Renal cortical epithelial cell (primary cell): ENCODE results near the gene SH2D5. TPM values are rescaled to one million over a fixed set of nuclear protein-coding genes. Genes with fewer than 3 reads are reported as not detected.
"Not testable (repeated sequence)": the region's sequence is repeated elsewhere in the genome, so short reads cannot be mapped to it uniquely, and the experiment has no call there.

Source experiments
- DNase-seq: peaks from one replicate; pipeline ENCODE4 v3.0.0-alpha.2; 2011; ENCODE audit warnings: low read depth
- total RNA-seq: library from RNA; depleted of rRNA; stranded (reverse); fragments of >200 nt; gene quantifications from 2 replicates; pipeline ENCODE4 v1.2.3, GENCODE V29; 2014

The SH2D5 gene
- total RNA-seq, 1 donor from 2014 or later: 9.0 TPM

DNA sequence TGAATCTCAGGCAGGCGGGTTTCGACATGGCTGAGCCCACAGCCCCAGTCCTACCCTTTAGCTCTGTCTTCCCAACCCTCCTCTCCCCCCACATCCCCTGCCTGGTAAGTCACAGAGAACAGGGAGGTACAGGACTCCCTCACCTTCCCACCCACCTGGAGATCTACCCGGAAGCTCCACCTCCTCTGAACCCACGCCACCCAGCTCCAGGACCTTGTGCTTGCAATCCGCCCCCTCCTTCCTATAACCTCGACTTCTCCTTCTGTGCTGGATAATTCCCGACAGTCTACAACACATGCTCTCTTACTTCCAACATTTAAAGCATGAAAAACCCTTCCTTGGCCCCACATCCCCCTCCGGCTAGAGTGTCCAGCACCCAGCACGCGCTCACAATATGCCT, 37.0 kb downstream of the SH2D5 start:
- DNase-seq: no peak

DNA sequence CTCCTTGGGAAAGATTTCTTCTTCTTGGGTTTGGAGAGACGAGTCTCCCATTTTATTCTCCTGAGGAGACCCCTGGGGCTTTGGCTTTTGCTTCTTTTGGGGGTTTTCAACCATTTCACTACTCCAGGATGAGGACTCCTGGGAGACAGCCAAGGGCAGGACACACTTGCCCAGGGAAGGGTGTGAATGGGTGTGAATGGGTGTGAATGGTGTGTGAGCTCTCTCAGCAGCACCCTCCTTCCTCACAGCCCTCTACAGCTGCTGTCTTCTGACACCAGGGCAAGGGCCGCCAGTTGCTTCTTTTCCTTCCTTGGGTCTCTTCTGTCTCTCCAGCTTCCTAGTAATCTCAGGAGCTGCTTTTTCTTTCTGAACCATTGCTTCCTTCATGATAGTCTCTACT, 38.9 kb downstream of the SH2D5 start:
- no peak for DNase-seq

DNA sequence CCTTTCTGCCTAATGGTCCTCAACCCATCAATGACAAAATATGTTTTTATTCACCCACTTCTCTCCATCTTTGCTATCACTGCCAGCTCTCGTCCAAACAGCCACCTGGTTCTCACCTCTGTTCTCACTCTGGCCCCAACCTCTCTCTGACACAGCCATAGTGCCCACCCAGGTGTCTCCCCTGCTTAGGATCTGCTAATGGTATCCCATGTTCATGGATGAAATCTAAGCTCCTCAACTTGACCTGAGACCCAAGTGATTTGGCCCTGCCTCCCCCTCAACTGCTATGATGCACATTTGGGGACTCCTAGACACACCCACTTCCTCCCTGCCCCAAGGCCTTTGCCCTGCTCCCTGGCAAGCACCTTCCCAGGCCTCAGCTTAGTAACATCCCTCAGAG, 40.6 kb downstream of the SH2D5 start:
- DNase-seq: no peak

DNA sequence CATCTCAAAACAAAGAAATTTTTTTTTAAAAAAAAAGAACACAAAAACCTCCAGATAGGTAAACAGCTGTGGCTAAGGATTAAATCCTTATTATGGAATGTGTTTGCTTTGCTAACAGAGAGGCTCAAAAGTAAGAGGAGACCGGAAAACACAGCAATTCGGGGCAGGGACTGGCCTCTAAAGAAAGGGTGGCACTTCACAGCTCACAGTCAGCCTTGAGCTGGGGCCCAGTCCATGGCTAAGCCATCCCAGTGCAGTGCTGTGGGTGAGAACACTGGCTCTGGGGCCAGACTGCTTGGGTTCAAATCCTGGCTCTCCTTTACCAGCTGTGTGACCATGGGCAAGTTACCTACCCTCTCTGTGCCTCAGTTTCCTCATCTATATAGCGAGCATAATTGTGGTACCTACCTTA, 42.9 kb downstream of the SH2D5 start:
- no peak for DNase-seq

DNA sequence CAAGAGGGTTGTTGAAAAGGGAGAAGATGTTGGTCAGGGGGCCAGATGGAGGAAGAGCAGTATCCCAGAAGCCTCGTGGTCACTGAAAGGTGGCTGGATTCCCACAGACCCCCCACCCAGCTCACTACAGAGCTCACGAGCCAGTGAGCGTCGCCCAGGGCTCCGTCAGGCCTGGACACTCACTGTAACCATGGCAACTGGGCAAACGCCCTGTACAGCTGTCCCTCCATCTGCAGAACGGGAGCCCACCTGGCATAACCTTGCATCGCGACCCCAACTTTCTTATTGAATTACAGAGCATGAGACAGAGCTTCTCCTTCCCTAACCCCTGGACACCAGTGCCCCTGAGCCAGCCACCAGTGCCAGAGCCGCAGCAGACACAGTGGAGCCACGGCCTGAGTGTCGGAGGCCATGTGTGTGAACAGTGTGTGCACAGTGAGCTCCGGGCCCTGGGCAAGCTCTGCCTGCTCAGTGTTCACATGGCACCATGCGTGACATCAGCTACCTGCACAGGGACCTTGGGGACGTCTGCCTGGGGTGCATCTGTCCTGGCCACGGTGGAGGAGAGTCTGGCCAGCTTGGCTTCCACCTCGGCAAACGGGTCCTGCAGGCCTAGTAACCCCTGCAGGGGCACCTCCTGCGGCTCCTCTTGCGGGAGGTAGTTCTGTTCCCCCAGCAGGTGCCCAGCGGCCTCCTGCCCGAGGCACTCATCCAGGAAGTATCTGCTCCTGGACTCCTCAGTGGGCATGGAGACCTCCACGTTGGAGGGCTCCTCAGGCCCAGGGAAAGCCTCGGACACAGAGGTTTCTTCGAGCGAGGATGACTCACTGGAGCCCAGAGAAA, 45.4 kb downstream of the SH2D5 start:
- DNase-seq: no peak

DNA sequence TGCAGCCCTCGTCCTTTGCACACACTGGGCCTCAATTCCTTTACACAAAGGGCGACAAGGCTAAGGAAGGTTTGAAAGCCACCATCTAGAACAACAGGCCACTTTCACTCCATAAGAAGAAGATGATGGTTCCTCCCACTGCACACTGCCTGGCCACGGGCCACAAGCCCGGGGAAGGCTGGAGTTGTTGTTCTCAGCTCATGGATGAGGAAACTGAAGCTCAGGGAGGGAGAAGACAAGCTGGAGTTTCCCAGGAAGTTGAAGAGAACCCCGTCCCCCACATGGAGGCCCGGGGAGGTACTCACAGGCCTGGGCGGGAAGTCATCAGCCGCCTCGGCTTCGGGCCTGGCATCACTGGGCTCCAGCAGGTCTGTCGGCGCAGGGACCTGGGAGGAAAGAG, 46.8 kb downstream of the SH2D5 start:
- DNase-seq: no peak

DNA sequence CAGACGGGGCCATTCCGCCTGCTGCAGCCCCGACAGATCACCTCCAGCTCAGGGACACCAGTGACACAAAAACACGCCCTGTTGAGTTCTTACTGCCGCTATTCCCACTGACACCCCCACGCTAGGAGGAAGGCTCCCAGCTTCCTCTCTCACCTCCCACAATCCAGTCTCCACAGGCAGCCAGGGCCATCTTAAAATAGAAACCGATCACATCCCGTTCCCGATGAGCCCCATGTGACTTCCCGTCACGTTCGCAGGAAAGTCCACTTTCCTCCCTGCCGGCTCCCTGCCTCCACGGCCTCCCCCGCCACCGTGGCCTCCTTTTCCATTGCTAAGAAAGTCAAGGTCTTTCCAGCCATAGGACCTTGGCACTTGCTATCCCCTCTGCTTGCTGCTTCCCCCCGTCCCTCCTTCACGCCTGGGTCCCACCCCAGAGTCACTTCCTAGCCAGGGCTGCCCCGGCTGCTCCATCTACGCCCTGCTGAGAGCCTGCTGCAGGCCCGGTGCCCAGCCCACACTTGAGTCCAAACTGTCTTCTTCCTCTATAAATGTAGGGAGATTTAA, 47.3 kb downstream of the SH2D5 start:
- no peak for DNase-seq

DNA sequence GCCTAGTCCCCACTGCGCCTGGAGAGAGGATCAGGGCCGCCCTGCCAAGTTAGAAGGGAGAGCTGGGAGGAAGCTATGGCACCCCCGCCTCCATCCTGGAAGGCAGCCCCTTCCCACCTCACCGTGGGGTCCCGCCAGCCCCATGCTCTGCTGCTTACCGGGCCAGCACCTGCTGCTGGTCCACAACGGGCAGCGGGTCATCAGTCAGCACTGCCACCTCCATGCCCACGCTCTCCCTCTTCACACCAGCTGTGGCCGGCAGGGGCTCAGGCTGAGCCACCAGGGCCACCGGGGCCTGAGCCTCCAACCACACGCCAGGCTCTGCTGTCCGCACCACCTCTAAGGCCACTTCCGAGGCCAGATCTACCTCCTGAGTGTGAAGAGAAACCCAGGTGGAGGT, 47.9 kb downstream of the SH2D5 start:
- DNase-seq: no peak

DNA sequence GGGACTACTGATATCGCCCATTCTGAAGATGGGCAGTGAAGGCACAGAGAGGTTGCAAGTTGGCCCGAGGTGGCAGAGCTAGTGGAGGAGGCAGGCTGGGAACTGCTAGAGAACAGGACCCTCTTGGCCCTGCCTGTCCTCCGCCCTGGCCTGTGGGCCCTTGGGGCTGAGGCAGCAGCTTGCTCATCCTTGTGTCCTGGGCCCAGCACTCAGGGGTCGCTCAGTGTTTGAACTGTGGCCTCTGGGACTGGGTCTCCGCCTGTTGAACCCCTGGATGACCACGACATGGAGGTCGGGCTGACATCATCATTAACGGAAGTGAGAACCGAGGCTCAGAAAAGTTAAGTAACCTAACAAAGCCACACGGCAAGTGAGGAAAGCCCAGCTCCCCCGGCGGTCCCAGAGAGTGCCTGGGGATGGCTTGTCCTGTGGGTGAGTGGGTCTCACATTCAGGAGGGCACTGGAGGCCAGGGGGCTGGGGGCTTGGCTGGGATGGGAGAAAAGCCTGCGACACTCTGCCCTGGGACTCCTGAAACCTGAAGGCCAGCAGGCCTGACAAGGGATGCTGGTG, 48.4 kb downstream of the SH2D5 start:
- no peak for DNase-seq

DNA sequence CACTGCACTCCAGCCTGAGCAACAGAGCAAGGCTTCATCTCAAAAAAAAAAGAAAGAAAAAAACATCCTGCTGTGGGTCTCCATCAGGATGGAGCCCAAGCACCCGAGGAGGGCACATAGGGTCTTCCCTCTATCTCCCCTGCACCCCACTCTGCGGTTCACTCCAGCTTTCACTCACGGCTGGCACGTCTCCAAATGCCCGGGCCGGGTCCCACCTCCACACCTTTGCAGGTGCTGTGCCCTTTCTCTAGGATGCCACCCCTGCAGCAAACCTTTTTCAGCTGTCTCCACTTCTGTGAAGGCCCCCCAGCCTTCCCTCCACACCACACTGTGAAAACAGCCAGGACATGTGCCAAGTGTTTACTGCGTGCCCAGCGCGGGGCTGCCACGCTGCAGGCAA, 48.9 kb downstream of the SH2D5 start:
- no peak for DNase-seq

DNA sequence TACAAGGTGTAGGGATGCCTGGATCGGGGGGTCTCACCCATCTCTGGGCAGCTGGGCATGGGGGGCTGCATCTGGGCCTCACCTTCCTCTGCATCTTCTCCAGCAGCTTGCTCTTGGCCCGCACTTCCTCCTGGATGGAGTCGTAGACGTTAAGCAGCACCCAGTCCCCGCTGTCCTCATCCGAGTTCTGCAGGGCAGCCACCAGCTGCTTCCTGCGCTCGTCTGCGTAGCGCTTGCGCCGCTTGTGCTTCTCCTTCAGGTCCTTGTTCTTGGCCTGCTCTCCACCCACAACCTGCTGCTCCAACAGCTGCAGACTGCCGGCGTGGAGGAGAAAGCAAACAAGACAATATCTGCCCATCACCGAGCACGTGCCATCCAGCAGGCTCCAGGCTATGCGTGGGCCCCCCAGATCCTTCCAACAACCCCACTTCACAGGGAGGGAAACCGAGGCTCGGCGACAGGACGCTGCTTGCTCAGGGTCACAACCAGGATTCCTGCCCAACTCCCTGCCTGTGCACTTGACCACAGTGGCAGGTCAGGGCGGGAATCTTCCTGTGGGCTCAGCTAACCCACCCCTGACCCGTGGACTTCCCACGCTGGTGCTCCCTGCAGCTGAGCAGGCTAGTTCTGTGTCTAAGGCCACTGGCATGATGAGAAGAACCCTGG, 49.8 kb downstream of the SH2D5 start:
- no peak for DNase-seq

DNA sequence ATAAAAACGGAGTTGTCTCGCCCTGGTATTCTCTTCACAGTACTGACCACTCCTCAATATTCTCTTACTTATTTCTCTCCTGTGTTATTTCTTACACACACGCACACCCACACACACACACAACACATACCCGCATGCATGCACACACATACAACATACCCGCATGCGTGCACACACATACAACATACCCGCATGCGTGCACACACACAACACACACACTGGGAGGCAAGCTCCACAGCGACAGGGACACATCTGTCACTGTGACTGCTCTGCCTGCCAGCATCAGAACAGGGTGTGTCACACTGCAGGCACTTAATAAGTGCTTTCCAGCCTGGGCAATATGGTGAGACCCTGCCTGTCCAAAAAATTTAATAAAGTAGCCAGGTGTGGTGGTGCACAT, 50.5 kb downstream of the SH2D5 start:
- DNase-seq: no peak

DNA sequence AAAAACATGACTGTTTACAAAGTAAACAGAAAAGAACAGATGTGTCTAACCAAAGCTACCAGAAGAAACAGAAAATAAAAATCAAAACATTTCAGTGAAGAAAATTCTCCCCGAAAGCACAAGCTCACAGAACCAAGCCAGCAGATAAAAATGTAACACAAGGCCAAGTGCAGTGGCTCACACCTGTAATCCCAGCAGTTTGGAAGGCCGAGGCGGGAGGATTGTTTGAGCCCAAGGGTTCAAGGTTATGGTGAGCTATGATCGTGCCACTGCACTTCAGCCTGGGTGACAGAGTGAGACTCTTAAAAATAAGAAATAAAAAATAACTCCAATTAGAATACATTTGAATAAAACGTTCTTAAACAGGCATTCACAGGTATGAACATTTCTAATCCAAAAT, 52.2 kb downstream of the SH2D5 start:
- DNase-seq: no peak

DNA sequence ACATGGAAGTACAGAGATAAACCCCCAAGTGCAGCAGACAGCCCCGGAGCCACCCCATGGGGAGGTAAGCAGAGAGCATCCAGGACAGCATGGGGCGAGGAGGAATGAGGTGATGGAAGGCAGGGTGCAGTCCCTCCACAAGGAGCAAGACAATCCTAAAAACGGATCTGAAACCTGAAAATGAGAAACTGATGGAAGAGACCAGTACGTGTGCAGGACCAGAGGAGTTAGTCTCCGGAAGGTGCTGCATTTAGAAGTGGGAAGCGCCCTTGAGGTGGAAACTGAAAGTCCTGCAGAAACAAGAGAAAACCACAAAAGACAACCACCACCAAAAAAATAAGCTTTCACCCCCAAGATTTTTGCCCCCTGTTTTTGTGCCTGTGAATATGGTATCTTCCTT, 53.9 kb downstream of the SH2D5 start:
- no peak for DNase-seq

DNA sequence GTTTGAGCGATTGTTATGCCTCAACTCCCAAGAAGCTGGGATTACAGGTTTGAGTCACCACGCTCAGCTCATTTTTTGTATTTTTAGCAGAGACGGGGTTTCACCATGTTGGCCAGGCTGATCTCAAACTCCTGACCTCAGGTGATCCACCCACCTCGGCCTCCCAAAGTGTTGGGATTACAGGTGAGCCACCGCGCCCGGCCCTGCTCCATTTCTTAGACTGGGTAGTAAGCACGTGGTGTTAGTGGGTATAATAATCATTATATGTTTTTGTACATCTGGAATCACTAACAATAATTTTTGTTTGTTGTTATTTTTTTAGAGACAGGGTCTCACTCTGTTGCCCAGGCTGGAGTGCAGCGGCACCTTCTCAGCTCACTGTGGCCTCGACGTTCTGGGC, 58.9 kb downstream of the SH2D5 start:
- not testable (repeated sequence) for DNase-seq

DNA sequence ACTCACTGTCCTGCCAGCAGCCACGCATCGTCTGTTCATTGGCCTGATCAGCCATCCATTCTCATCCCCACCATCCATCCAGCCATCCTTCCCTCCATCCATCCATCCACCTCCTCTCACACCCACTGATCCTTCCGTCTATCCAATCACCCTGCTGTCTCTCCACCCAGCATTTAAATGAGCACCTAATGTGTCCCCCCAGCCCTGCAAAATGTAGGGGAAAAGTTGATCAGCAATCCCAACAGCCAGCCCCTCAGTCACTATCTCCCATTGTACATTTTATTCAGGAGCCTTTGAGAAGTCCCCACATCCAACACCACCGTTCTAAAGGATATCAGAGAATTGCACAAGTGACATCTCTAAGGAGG, 60.3 kb downstream of the SH2D5 start:
- no peak for DNase-seq

DNA sequence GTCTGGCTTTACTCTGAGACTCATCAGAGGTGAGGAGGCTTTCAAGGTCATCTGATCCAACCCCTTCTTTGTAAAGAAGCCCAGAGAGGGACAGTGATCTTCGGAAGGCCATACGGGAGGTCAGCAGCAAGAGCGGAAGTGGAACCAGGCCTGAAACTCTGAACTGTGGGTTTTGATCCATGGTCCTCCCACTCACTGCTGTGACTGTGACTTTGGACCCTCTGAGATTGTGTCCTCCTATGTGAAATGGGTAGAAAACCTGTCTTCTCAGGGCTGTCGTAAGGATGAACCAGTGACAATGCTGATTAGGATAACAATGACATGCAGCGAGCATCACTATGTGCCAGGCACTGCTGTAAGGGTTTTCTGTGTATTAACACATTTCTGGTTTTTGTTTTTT, 61.6 kb downstream of the SH2D5 start:
- no peak for DNase-seq

Other genes with a start within 250 kb of the SH2D5 start
- gene CAMK2N1, start 246.5 kb downstream of the SH2D5 start, total RNA-seq: 18.6 and 35.8 TPM in 2 replicates
- gene MUL1, start 224.6 kb downstream of the SH2D5 start, total RNA-seq: 31.6 and 66.7 TPM in 2 replicates
- 0.15 TPM in 1 of 2 replicates, not detected in the other for gene FAM43B, start 180.1 kb downstream of the SH2D5 start, total RNA-seq
- gene CDA, start 143.6 kb downstream of the SH2D5 start, total RNA-seq: 4.6 and 13.0 TPM in 2 replicates
- gene PINK1, start 99.2 kb downstream of the SH2D5 start, total RNA-seq: 93.9 and 104 TPM in 2 replicates
- 182 and 297 TPM in 2 replicates for gene DDOST, start 71.3 kb downstream of the SH2D5 start, total RNA-seq
- 0.87 and 2.5 TPM in 2 replicates for gene KIF17, start 14.7 kb downstream of the SH2D5 start, total RNA-seq
- 173 and 284 TPM in 2 replicates for gene HP1BP3, start 54.6 kb upstream of the SH2D5 start, total RNA-seq